MM.1S (cell line): ENCODE results near the gene SEMA6B.
"Not testable (repeated sequence)": the region's sequence is repeated elsewhere in the genome, so short reads cannot be mapped to it uniquely, and the experiment has no call there.

Experiments used
- DNase-seq: peaks from one replicate; pipeline ENCODE4 v3.0.0-alpha.2; 2015
- H2AFZ ChIP-seq: fragments of 300-600 bp; sonication (generic); 2 replicates; pipeline ENCODE4 v1.6.0; 2016; ENCODE audit warnings: antibody characterized with exemption, low read length
- H3F3A ChIP-seq: fragments of 300-600 bp; sonication (generic); 2 replicates; pipeline ENCODE4 v1.6.1; 2016; ENCODE audit warnings: mild to moderate bottlenecking, antibody characterized with exemption, low read length, moderate library complexity, mixed read lengths; ENCODE audit not compliant: insufficient read depth
- H3K27ac ChIP-seq: fragments of 300-600 bp; sonication (generic); 2 replicates; pipeline ENCODE4 v1.5.1; 2016; ENCODE audit warnings: mild to moderate bottlenecking, low read length
- H3K27me3 ChIP-seq: fragments of 300-600 bp; sonication (generic); replicated peaks from 2 replicates; pipeline ENCODE4 v1.6.0; 2016; ENCODE audit warnings: low read length; ENCODE audit not compliant: insufficient read depth
- H3K36me3 ChIP-seq: fragments of 300-600 bp; sonication (generic); replicated peaks from 2 replicates; pipeline ENCODE4 v1.6.1; 2016; ENCODE audit warnings: mild to moderate bottlenecking, low read length, mixed read lengths; ENCODE audit not compliant: insufficient read depth
- H3K4me1 ChIP-seq: fragments of 300-600 bp; sonication (generic); 2 replicates; pipeline ENCODE4 v1.6.1; 2016; ENCODE audit warnings: low read length, mixed read lengths
- H3K4me2 ChIP-seq: fragments of 300-600 bp; sonication (generic); 2 replicates; pipeline ENCODE4 v1.6.0; 2016; ENCODE audit warnings: low read depth, low read length
- H3K4me3 ChIP-seq: fragments of 300-600 bp; sonication (generic); 2 replicates; pipeline ENCODE4 v1.5.1; 2016; ENCODE audit warnings: low read length, mixed read lengths
- H3K79me2 ChIP-seq: fragments of 300-600 bp; sonication (generic); 2 replicates; pipeline ENCODE4 v1.6.1; 2016; ENCODE audit warnings: mixed run types, low read length, mixed read lengths
- H3K9ac ChIP-seq: fragments of 300-600 bp; sonication (generic); 2 replicates; pipeline ENCODE4 v1.6.1; 2016; ENCODE audit warnings: low read length, mixed read lengths
- H3K9me2 ChIP-seq: fragments of 300-600 bp; sonication (generic); replicated peaks from 2 replicates; pipeline ENCODE4 v1.6.1; 2016; ENCODE audit warnings: mild to moderate bottlenecking, low read length, mixed read lengths; ENCODE audit not compliant: insufficient read depth
- H3K9me3 ChIP-seq: fragments of 300-600 bp; sonication (generic); replicated peaks from 2 replicates; pipeline ENCODE4 v1.6.1; 2016; ENCODE audit warnings: mild to moderate bottlenecking, low read length, mixed read lengths; ENCODE audit not compliant: insufficient read depth
- H4K20me1 ChIP-seq: fragments of 300-600 bp; sonication (generic); 2 replicates; pipeline ENCODE4 v1.6.1; 2016; ENCODE audit warnings: mild to moderate bottlenecking, low read length, moderate library complexity, mixed read lengths; ENCODE audit not compliant: insufficient read depth
- CTCF ChIP-seq: fragments of 300-600 bp; sonication (generic); IDR thresholded peaks from 2 replicates; pipeline ENCODE4 v1.5.1; 2016; ENCODE audit warnings: antibody characterized with exemption, low read length, mixed read lengths
- EZH2 ChIP-seq: fragments of 300-600 bp; sonication (generic); optimal IDR thresholded peaks from 2 replicates; pipeline ENCODE3; 2017; ENCODE audit warnings: low read depth, mild to moderate bottlenecking, antibody characterized with exemption, low read length, mixed read lengths
- EZH2phosphoT487 ChIP-seq: fragments of 300-600 bp; sonication (generic); IDR thresholded peaks from 2 replicates; pipeline ENCODE4 v1.6.1; 2018; ENCODE audit warnings: antibody characterized with exemption, low read length

Gene SEMA6B

GRCh38 chr19:4529924-4530522 lies 29.5 kb downstream of the SEMA6B start:
- Histone ChIP-seq H2AFZ (no peak overlapping the region), H3K27me3 (peaks cover 96% of the 10 kb centered on the region)

GRCh38 chr19:4528843-4529242 lies 30.6 kb downstream of the SEMA6B start:
- no peaks in the 10 kb centered on the region for H3K9me3 ChIP-seq
- H3K4me3 ChIP-seq = no peak overlapping the region
- no peaks in the 10 kb centered on the region for H3F3A ChIP-seq
- TF ChIP-seq EZH2phosphoT487 (no peak), CTCF (no peak), EZH2 (no peak)
- peaks cover 95% of the 10 kb centered on the region for H3K27me3 ChIP-seq
- DNase-seq = no peak
- no peak overlapping the region for H3K27ac ChIP-seq
- H3K9ac ChIP-seq = no peak overlapping the region
- no peaks in the 10 kb centered on the region for H4K20me1 ChIP-seq
- no peaks in the 10 kb centered on the region for H3K79me2 ChIP-seq
- H3K4me2 ChIP-seq = no peak overlapping the region
- H2AFZ ChIP-seq = no peak overlapping the region
- H3K36me3 ChIP-seq = no peaks in the 10 kb centered on the region
- H3K4me1 ChIP-seq = no peaks in the 10 kb centered on the region
- H3K9me2 ChIP-seq = no peaks in the 10 kb centered on the region

More at GRCh38 chr19:4529924-4530522, 29.5 kb downstream of the SEMA6B start:
- H3K27ac ChIP-seq = no peak overlapping the region
- TF ChIP-seq EZH2phosphoT487 (no peak), EZH2 (no peak), CTCF (no peak)
- no peak overlapping the region for H3K4me3 ChIP-seq
- H3F3A ChIP-seq = no peaks in the 10 kb centered on the region
- no peak overlapping the region for H3K9ac ChIP-seq
- no peaks in the 10 kb centered on the region for H3K4me1 ChIP-seq
- no peaks in the 10 kb centered on the region for H3K79me2 ChIP-seq
- H3K9me2 ChIP-seq = no peaks in the 10 kb centered on the region
- no peak overlapping the region for H3K4me2 ChIP-seq
- H4K20me1 ChIP-seq = no peaks in the 10 kb centered on the region
- H3K9me3 ChIP-seq = no peaks in the 10 kb centered on the region
- no peak for DNase-seq
- H3K36me3 ChIP-seq = no peaks in the 10 kb centered on the region

GRCh38 chr19:4527377-4527776 lies 32.1 kb downstream of the SEMA6B start:
- not testable (repeated sequence) for H3K4me1 ChIP-seq, H3K9ac ChIP-seq, H3K9me3 ChIP-seq, H3K9me2 ChIP-seq, H3K4me2 ChIP-seq, H3K4me3 ChIP-seq, H3K27ac ChIP-seq, H3F3A ChIP-seq, H3K79me2 ChIP-seq, H3K36me3 ChIP-seq, H4K20me1 ChIP-seq, H2AFZ ChIP-seq, DNase-seq
- H3K27me3 ChIP-seq = peaks cover 93% of the 10 kb centered on the region

- H2AFZ ChIP-seq = no peak overlapping the region
- H3K9me3 ChIP-seq = no peaks in the 10 kb centered on the region
- H3K27me3 ChIP-seq = peaks cover 93% of the 10 kb centered on the region
- no peak overlapping the region for H3K27ac ChIP-seq
- H3K4me3 ChIP-seq = no peak overlapping the region
- no peaks in the 10 kb centered on the region for H3K9me2 ChIP-seq
- no peaks in the 10 kb centered on the region for H3K4me1 ChIP-seq
- H4K20me1 ChIP-seq = no peaks in the 10 kb centered on the region
- no peaks in the 10 kb centered on the region for H3F3A ChIP-seq
- H3K79me2 ChIP-seq = no peaks in the 10 kb centered on the region
- no peak overlapping the region for H3K9ac ChIP-seq
- H3K36me3 ChIP-seq = no peaks in the 10 kb centered on the region
- no peak for TF ChIP-seq CTCF
- no peak for TF ChIP-seq EZH2
- no peak for TF ChIP-seq EZH2phosphoT487
- no peak overlapping the region for H3K4me2 ChIP-seq
- no peak for DNase-seq
Observed at GRCh38 chr19:4525563-4526002, 33.9 kb downstream of the SEMA6B start.
